ENCODE measurements around the gene IL1A. TPM values are rescaled to one million over a fixed set of nuclear protein-coding genes. Genes with fewer than 3 reads are reported as not detected.

Gene IL1A
- total RNA-seq, 1 donor = not detected

- TF ChIP-seq CTCF (IDR thresholded peaks at IDR 0.05; ENCODE audit: extremely low read depth, low read depth, low read length) = no peak
- Histone ChIP-seq H3K79me2 (ENCODE audit: insufficient read depth, low read length) (peaks cover 50% of the 10 kb centered on the region), H2AFZ (ENCODE audit: low read length) (peak overlapping the region; percentile 21), H3K9me3 (ENCODE audit: low read depth, low read length) (no peaks in the 10 kb centered on the region), H3K27me3 (ENCODE audit: insufficient read depth, low read length) (no peaks in the 10 kb centered on the region), H3K4me2 (ENCODE audit: insufficient read depth, low read length) (no peak overlapping the region), H4K20me1 (ENCODE audit: insufficient read depth, low read length) (no peaks in the 10 kb centered on the region), H3K36me3 (ENCODE audit: insufficient read depth, low read length) (peaks cover 27% of the 10 kb centered on the region), H3K4me1 (ENCODE audit: insufficient read depth, low read length) (peaks cover 20% of the 10 kb centered on the region), H3K27ac (ENCODE audit: low read depth, low read length) (no peak overlapping the region), H3K4me3 (ENCODE audit: insufficient read depth, low read length) (no peak overlapping the region)
- no peak for DNase-seq (ENCODE audit: insufficient read length, low spot score, missing footprints)
Measured at GRCh38 chr2:112756207-112756606, 28.1 kb downstream of the IL1A start.

GRCh38 chr2:112755444-112755843, 28.8 kb downstream of the IL1A start:
- no peak for DNase-seq (ENCODE audit: insufficient read length, low spot score, missing footprints)
- H3K27ac ChIP-seq (ENCODE audit: low read depth, low read length) = no peak overlapping the region
- no peak overlapping the region for H3K4me2 ChIP-seq (ENCODE audit: insufficient read depth, low read length)
- H3K36me3 ChIP-seq (ENCODE audit: insufficient read depth, low read length) = peaks cover 27% of the 10 kb centered on the region
- peak overlapping the region; percentile 21 for H2AFZ ChIP-seq (ENCODE audit: low read length)
- H3K4me1 ChIP-seq (ENCODE audit: insufficient read depth, low read length) = peaks cover 17% of the 10 kb centered on the region
- H3K27me3 ChIP-seq (ENCODE audit: insufficient read depth, low read length) = no peaks in the 10 kb centered on the region
- no peaks in the 10 kb centered on the region for H3K9me3 ChIP-seq (ENCODE audit: low read depth, low read length)
- no peak overlapping the region for H3K4me3 ChIP-seq (ENCODE audit: insufficient read depth, low read length)
- H4K20me1 ChIP-seq (ENCODE audit: insufficient read depth, low read length) = no peaks in the 10 kb centered on the region
- no peak for TF ChIP-seq CTCF (IDR thresholded peaks at IDR 0.05; ENCODE audit: extremely low read depth, low read depth, low read length)
- peaks cover 50% of the 10 kb centered on the region for H3K79me2 ChIP-seq (ENCODE audit: insufficient read depth, low read length)

GRCh38 chr2:112754564-112754963, 29.7 kb downstream of the IL1A start:
- H3K36me3 ChIP-seq (ENCODE audit: insufficient read depth, low read length) = peaks cover 27% of the 10 kb centered on the region
- no peak for TF ChIP-seq CTCF (IDR thresholded peaks at IDR 0.05; ENCODE audit: extremely low read depth, low read depth, low read length)
- peaks cover 54% of the 10 kb centered on the region for H3K79me2 ChIP-seq (ENCODE audit: insufficient read depth, low read length)

GRCh38 chr2:112752667-112753066, 31.6 kb downstream of the IL1A start:
- peaks cover 66% of the 10 kb centered on the region for H3K79me2 ChIP-seq (ENCODE audit: insufficient read depth, low read length)
- DNase-seq (ENCODE audit: insufficient read length, low spot score, missing footprints) = no peak
- H3K4me2 ChIP-seq (ENCODE audit: insufficient read depth, low read length) = peak overlapping the region; percentile 21
- H2AFZ ChIP-seq (ENCODE audit: low read length) = peak overlapping the region; percentile 63
- no peaks in the 10 kb centered on the region for H3K9me3 ChIP-seq (ENCODE audit: low read depth, low read length)
- H3K27ac ChIP-seq (ENCODE audit: low read depth, low read length) = peak overlapping the region; percentile 89
- H3K36me3 ChIP-seq (ENCODE audit: insufficient read depth, low read length) = peaks cover 27% of the 10 kb centered on the region
- H3K4me1 ChIP-seq (ENCODE audit: insufficient read depth, low read length) = peaks cover 21% of the 10 kb centered on the region
- no peaks in the 10 kb centered on the region for H4K20me1 ChIP-seq (ENCODE audit: insufficient read depth, low read length)
- no peak overlapping the region for H3K4me3 ChIP-seq (ENCODE audit: insufficient read depth, low read length)
- no peaks in the 10 kb centered on the region for H3K27me3 ChIP-seq (ENCODE audit: insufficient read depth, low read length)
- TF ChIP-seq CTCF (IDR thresholded peaks at IDR 0.05; ENCODE audit: extremely low read depth, low read depth, low read length) = no peak

More at GRCh38 chr2:112754564-112754963, 29.7 kb downstream of the IL1A start:
- no peak for DNase-seq (ENCODE audit: insufficient read length, low spot score, missing footprints)
- Histone ChIP-seq H4K20me1 (ENCODE audit: insufficient read depth, low read length) (no peaks in the 10 kb centered on the region), H3K4me2 (ENCODE audit: insufficient read depth, low read length) (no peak overlapping the region), H3K4me1 (ENCODE audit: insufficient read depth, low read length) (peaks cover 25% of the 10 kb centered on the region), H3K27me3 (ENCODE audit: insufficient read depth, low read length) (no peaks in the 10 kb centered on the region), H3K27ac (ENCODE audit: low read depth, low read length) (no peak overlapping the region), H3K4me3 (ENCODE audit: insufficient read depth, low read length) (no peak overlapping the region), H2AFZ (ENCODE audit: low read length) (peak overlapping the region; percentile 47), H3K9me3 (ENCODE audit: low read depth, low read length) (no peaks in the 10 kb centered on the region)

Measured in osteoblast (primary cell).